ENCODE data around the gene CD7.

CD7 gene

DNA sequence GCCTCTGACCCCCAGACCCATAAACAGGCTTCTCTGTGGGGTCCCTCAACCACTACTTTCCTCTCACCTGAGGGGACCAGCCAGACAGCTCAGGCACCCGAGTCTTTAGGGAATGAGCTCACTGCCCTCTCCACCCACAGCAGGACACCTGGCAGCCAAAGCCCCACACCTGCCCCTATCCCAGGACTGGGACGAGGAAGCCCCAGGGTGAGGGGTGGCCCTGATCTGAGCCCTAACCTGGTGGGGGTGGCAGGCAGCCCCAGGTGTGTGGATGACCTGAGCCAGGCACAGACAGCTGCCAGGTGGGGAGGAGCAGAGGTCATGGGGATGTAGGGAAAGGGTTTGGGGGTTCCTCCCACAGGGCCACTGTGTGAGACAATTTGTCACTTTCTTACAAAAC is 40.0 kb upstream of the CD7 start:
- TF ChIP-seq TAF1 (IDR thresholded peaks at IDR 0.05; ENCODE audit: borderline replicate concordance, insufficient read depth, low read length) (no peak), POLR2AphosphoS5 (IDR thresholded peaks at IDR 0.05; ENCODE audit: low read depth, low read length) (no peak)

DNA sequence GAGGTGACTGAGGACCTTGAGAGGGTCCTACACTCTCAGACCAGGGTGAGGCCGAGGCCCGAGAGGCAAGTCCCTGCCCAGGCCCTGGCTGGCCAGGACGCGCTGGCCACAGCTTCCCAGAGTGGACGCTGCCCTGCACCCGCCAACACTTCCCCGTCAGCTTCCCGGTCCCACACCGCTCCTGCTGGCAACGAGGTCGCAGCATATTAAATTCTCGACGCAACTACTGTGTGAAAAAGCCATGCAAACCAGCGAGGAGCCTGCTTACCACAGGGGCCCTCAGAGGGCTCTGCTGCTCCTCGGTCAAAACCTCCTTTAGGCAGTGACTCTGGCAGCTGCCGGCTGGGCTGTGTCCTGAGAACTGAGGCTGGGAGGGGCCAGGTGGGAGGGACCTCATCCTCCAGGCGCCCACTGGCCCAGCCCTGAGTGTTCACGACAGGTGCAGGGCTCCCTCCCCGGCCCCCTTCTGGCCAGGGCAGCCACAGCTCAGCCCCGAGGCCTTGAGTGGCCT is 39.5 kb upstream of the CD7 start:
- TF ChIP-seq FOXP2 (optimal IDR thresholded peaks at IDR 0.05; ENCODE audit: borderline replicate concordance, extremely low read depth, extremely low read length, insufficient read depth) (no peak), SIN3A (IDR thresholded peaks at IDR 0.05; ENCODE audit: borderline replicate concordance, insufficient read depth, low read length) (no peak), POLR2AphosphoS5 (IDR thresholded peaks at IDR 0.05; ENCODE audit: low read depth, low read length) (no peak), REST (IDR thresholded peaks at IDR 0.05; ENCODE audit: insufficient read depth in 1 of 2, low read depth in 2 of 2, low read length in 2 of 2) (no peak), TAF1 (IDR thresholded peaks at IDR 0.05; ENCODE audit: borderline replicate concordance, insufficient read depth, low read length) (no peak)

- TF ChIP-seq TAF1 (IDR thresholded peaks at IDR 0.05; ENCODE audit: borderline replicate concordance, insufficient read depth, low read length) (no peak), POLR2AphosphoS5 (IDR thresholded peaks at IDR 0.05; ENCODE audit: low read depth, low read length) (no peak), FOXP2 (optimal IDR thresholded peaks at IDR 0.05; ENCODE audit: borderline replicate concordance, extremely low read depth, extremely low read length, insufficient read depth) (no peak)
Observed at GRCh38 chr17:82355770-82356427, 38.5 kb upstream of the CD7 start.

GRCh38 chr17:82354804-82355308 is 37.4 kb upstream of the CD7 start:
- TF ChIP-seq FOXP2 (optimal IDR thresholded peaks at IDR 0.05; ENCODE audit: borderline replicate concordance, extremely low read depth, extremely low read length, insufficient read depth) (no peak), TAF1 (IDR thresholded peaks at IDR 0.05; ENCODE audit: borderline replicate concordance, insufficient read depth, low read length) (no peak), POLR2AphosphoS5 (IDR thresholded peaks at IDR 0.05; ENCODE audit: low read depth, low read length) (no peak), REST (IDR thresholded peaks at IDR 0.05; ENCODE audit: insufficient read depth in 1 of 2, low read depth in 2 of 2, low read length in 2 of 2) (no peak), SIN3A (IDR thresholded peaks at IDR 0.05; ENCODE audit: borderline replicate concordance, insufficient read depth, low read length) (no peak)

DNA sequence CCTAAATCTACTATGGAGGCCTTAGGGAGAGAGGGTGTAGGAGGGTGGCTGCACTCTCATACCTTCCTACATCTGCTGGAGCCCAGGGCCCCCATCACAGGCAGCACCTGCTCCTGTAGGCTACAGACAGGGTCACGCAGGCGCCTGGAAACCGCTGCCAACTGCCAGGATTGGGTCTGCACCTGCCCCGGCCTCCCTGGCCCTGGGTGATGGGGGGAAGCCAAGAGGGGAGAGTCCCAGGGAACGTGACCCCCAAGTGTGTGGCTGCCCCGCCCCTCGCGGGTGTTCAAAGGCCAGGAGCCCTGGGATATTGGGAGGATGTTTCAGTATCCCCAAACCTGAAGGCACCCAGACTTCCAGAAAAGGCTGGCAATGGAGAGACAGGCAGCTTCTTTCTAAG is 36.1 kb upstream of the CD7 start:
- TF ChIP-seq REST (IDR thresholded peaks at IDR 0.05; ENCODE audit: insufficient read depth in 1 of 2, low read depth in 2 of 2, low read length in 2 of 2) (no peak), POLR2AphosphoS5 (IDR thresholded peaks at IDR 0.05; ENCODE audit: low read depth, low read length) (no peak), TAF1 (IDR thresholded peaks at IDR 0.05; ENCODE audit: borderline replicate concordance, insufficient read depth, low read length) (no peak), FOXP2 (optimal IDR thresholded peaks at IDR 0.05; ENCODE audit: borderline replicate concordance, extremely low read depth, extremely low read length, insufficient read depth) (no peak), SIN3A (IDR thresholded peaks at IDR 0.05; ENCODE audit: borderline replicate concordance, insufficient read depth, low read length) (no peak)

Measured in PFSK-1 (cell line).